Hepatocyte (in vitro differentiated cells): ENCODE data around the gene HAUS7. TPM values are rescaled to one million over a fixed set of nuclear protein-coding genes. Genes with fewer than 3 reads are reported as not detected.
A peak's percentile ranks its signal among the peaks of the same experiment; 100 is the strongest.

Experiments
- DNase-seq: peaks from one replicate; pipeline ENCODE4 v3.0.0-alpha.2; 2016; ENCODE audit warnings: low spot score
- H2AFZ ChIP-seq: fragments of 200-600 bp; sonication (generic); 2 replicates; pipeline ENCODE4 v1.6.0; 2016; ENCODE audit warnings: antibody characterized with exemption, mild to moderate bottlenecking
- H3K27ac ChIP-seq: fragments of 200-600 bp; sonication (generic); 2 replicates; pipeline ENCODE4 v1.5.1; 2016; ENCODE audit warnings: mild to moderate bottlenecking
- H3K27me3 ChIP-seq: fragments of 200-600 bp; sonication (generic); 2 replicates; pipeline ENCODE4 v1.6.1; 2016
- H3K36me3 ChIP-seq: fragments of 200-600 bp; sonication (generic); replicated peaks from 2 replicates; pipeline ENCODE4 v1.5.1; 2016; ENCODE audit warnings: low read depth; ENCODE audit not compliant: insufficient read depth
- H3K4me1 ChIP-seq: fragments of 200-600 bp; sonication (generic); 2 replicates; pipeline ENCODE4 v1.5.1; 2016; ENCODE audit warnings: mild to moderate bottlenecking, moderate library complexity; ENCODE audit not compliant: insufficient read depth
- H3K4me2 ChIP-seq: fragments of 200-600 bp; sonication (generic); 2 replicates; pipeline ENCODE4 v1.6.0; 2016
- H3K4me3 ChIP-seq: fragments of 200-600 bp; sonication (generic); 2 replicates; pipeline ENCODE4 v1.5.1; 2016; ENCODE audit warnings: mild to moderate bottlenecking
- H3K79me2 ChIP-seq: fragments of 200-600 bp; sonication (generic); 2 replicates; pipeline ENCODE4 v1.6.0; 2017; ENCODE audit warnings: mild to moderate bottlenecking
- H3K9me2 ChIP-seq: fragments of 200-600 bp; sonication (generic); replicated peaks from 2 replicates; pipeline ENCODE4 v1.6.0; 2017; ENCODE audit warnings: mild to moderate bottlenecking; ENCODE audit not compliant: insufficient read depth
- H3K9me3 ChIP-seq: fragments of 200-600 bp; sonication (generic); 2 replicates; pipeline ENCODE4 v1.5.1; 2016; ENCODE audit warnings: low read depth, mild to moderate bottlenecking
- H4K20me1 ChIP-seq: fragments of 200-600 bp; sonication (generic); 2 replicates; pipeline ENCODE4 v1.6.0; 2016; ENCODE audit warnings: mild to moderate bottlenecking; ENCODE audit not compliant: insufficient read depth, poor library complexity, severe bottlenecking
- EZH2 ChIP-seq: fragments of 200-600 bp; sonication (generic); IDR thresholded peaks from 2 replicates; pipeline ENCODE4 v1.6.1; 2016; ENCODE audit warnings: antibody characterized with exemption, mild to moderate bottlenecking, borderline replicate concordance
- EZH2phosphoT487 ChIP-seq: fragments of 200-600 bp; sonication (generic); IDR thresholded peaks from one replicate; pipeline ENCODE4 v1.6.1; 2018; ENCODE audit warnings: antibody characterized with exemption, mild to moderate bottlenecking, low read depth, moderate library complexity; ENCODE audit not compliant: unreplicated experiment, severe bottlenecking
- WGBS: methylation state at CpG from one replicate; pipeline ENCODE4 v1.1.6; 2016; ENCODE audit warnings: low lambda C conversion rate; ENCODE audit errors: missing lambda C conversion rate; 5-methylcytosine and 5-hydroxymethylcytosine counted together
- polyA plus RNA-seq: library from polyadenylated mRNA; unstranded; fragments of >200 nt; fragmentation: Nextera tagmentation; extraction: Ambion mirVana; gene quantifications from 2 replicates; pipeline ENCODE4 v1.2.1, GENCODE V29; 2016
- total RNA-seq: library from RNA; depleted of rRNA; stranded (reverse); fragments of >200 nt; gene quantifications from 2 replicates; pipeline ENCODE4 v1.2.3, GENCODE V29; 2014
- TF ChIP-seq, protein P1 (sequence below): fragments of 200-600 bp; sonication (generic); IDR thresholded peaks from 2 replicates; pipeline ENCODE4 v1.5.1; 2016; ENCODE audit warnings: antibody characterized with exemption, mild to moderate bottlenecking; ENCODE audit not compliant: poor library complexity

HAUS7 gene
- total and polyA plus RNA-seq, 2 experiments from 2014 or later: 17.5 to 23.1 TPM

GRCh38 chrX:153481043-153481442 is 10.7 kb upstream of the HAUS7 start:
- no peak overlapping the region for H2AFZ ChIP-seq
- no peaks in the 10 kb centered on the region for H3K79me2 ChIP-seq
- no peak overlapping the region for H3K4me2 ChIP-seq
- H3K9me2 ChIP-seq: no peaks in the 10 kb centered on the region
- H3K9me3 ChIP-seq: no peaks in the 10 kb centered on the region
- no peaks in the 10 kb centered on the region for H3K36me3 ChIP-seq
- no peak overlapping the region for H3K27ac ChIP-seq
- H4K20me1 ChIP-seq: no peaks in the 10 kb centered on the region
- no peak overlapping the region for H3K4me3 ChIP-seq
- TF ChIP-seq EZH2: no peak
- TF ChIP-seq, protein P1, sequence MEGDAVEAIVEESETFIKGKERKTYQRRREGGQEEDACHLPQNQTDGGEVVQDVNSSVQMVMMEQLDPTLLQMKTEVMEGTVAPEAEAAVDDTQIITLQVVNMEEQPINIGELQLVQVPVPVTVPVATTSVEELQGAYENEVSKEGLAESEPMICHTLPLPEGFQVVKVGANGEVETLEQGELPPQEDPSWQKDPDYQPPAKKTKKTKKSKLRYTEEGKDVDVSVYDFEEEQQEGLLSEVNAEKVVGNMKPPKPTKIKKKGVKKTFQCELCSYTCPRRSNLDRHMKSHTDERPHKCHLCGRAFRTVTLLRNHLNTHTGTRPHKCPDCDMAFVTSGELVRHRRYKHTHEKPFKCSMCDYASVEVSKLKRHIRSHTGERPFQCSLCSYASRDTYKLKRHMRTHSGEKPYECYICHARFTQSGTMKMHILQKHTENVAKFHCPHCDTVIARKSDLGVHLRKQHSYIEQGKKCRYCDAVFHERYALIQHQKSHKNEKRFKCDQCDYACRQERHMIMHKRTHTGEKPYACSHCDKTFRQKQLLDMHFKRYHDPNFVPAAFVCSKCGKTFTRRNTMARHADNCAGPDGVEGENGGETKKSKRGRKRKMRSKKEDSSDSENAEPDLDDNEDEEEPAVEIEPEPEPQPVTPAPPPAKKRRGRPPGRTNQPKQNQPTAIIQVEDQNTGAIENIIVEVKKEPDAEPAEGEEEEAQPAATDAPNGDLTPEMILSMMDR: no peak
- no peaks in the 10 kb centered on the region for H3K27me3 ChIP-seq
- peaks cover 7% of the 10 kb centered on the region for H3K4me1 ChIP-seq
- WGBS: 92% methylated on average over 12 of the region's 13 CpGs
- DNase-seq: no peak

- Histone ChIP-seq H3K4me3 (no peak overlapping the region), H2AFZ (no peak overlapping the region), H3K27me3 (no peaks in the 10 kb centered on the region), H3K9me3 (no peaks in the 10 kb centered on the region), H3K27ac (no peak overlapping the region), H4K20me1 (no peaks in the 10 kb centered on the region), H3K36me3 (no peaks in the 10 kb centered on the region), H3K4me1 (peaks cover 11% of the 10 kb centered on the region), H3K9me2 (no peaks in the 10 kb centered on the region), H3K4me2 (no peak overlapping the region), H3K79me2 (no peaks in the 10 kb centered on the region)
- no peak for DNase-seq
- no peak for TF ChIP-seq EZH2
- no peak for TF ChIP-seq EZH2phosphoT487
- TF ChIP-seq, protein P1: no peak
- 90% methylated on average over 11 of the region's 16 CpGs for WGBS
Measured at GRCh38 chrX:153478746-153479145, 8.4 kb upstream of the HAUS7 start.

- DNase-seq: no peak
- WGBS: 79% methylated on average over 9 of the region's 9 CpGs
- Histone ChIP-seq H3K4me1 (peaks cover 11% of the 10 kb centered on the region), H3K4me2 (no peak overlapping the region), H2AFZ (no peak overlapping the region), H3K36me3 (no peaks in the 10 kb centered on the region), H3K79me2 (no peaks in the 10 kb centered on the region), H3K4me3 (no peak overlapping the region), H3K27me3 (no peaks in the 10 kb centered on the region), H3K9me3 (no peaks in the 10 kb centered on the region), H4K20me1 (no peaks in the 10 kb centered on the region), H3K27ac (peak overlapping the region; percentile 95), H3K9me2 (no peaks in the 10 kb centered on the region)
- TF ChIP-seq, protein P1: no peak
- TF ChIP-seq EZH2phosphoT487 (no peak), EZH2 (no peak)
Measured at GRCh38 chrX:153477901-153478300, 7.5 kb upstream of the HAUS7 start.

DNA sequence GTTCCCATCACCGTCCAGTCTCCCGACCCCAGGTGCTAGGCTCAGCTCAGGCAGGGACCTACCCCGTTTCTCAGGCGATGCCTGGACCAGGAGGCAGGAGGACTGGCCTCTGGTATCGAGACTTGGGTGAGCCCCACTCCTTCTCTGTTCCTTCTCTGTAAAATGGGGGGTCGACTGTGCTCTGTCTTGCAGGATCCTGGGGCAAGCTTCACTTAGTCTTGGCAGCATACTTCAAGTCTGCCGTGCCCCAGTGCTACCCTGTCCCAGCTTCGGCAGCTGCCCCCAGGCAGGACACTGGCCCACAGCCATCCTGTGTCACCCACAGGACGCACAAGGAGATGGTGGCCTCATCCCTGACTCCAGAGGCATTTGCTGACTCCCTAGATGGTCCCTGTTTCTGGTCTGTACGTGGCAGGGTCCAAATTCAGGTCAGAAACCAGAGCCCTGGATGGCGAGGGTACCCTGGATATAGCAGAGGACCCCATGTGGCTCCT is 7.0 kb upstream of the HAUS7 start:
- Histone ChIP-seq H3K27ac (peak overlapping the region; percentile 95), H3K9me2 (no peaks in the 10 kb centered on the region), H3K27me3 (no peaks in the 10 kb centered on the region), H3K4me1 (peaks cover 11% of the 10 kb centered on the region), H3K9me3 (no peaks in the 10 kb centered on the region), H3K36me3 (no peaks in the 10 kb centered on the region), H3K79me2 (no peaks in the 10 kb centered on the region), H3K4me2 (peak overlapping the region; percentile 32), H4K20me1 (no peaks in the 10 kb centered on the region), H2AFZ (no peak overlapping the region), H3K4me3 (no peak overlapping the region)
- TF ChIP-seq, protein P1: no peak
- TF ChIP-seq EZH2phosphoT487: no peak
- TF ChIP-seq EZH2: no peak
- 62% methylated on average over 10 of the region's 11 CpGs for WGBS
- DNase-seq: no peak
